Panc1 (cell line): Measurements from ENCODE around the gene VN1R5.

Experiments
- CTCF ChIP-seq: fragments of 450-650 bp; IDR thresholded peaks from 2 replicates; pipeline ENCODE4 v1.5.1; 2017; ENCODE audit warnings: mild to moderate bottlenecking
- POLR2AphosphoS5 ChIP-seq: IDR thresholded peaks from 2 replicates; pipeline ENCODE4 v1.6.1; 2012; ENCODE audit warnings: mild to moderate bottlenecking, low read depth, low read length, moderate library complexity
- REST ChIP-seq, 2 experiments: IDR thresholded peaks; 2 replicates each; pipeline ENCODE4 v1.6.1; 2011 to 2012; ENCODE audit warnings: low read depth in 2 of 2, control low read depth in 1 of 2, low read length in 1 of 2, mild to moderate bottlenecking in 1 of 2, moderate library complexity in 1 of 2; ENCODE audit not compliant: insufficient read depth in 1 of 2

- TF ChIP-seq POLR2AphosphoS5 (no peak), CTCF (no peak), REST (IDR thresholded peaks at IDR 0.05; ENCODE audit: insufficient read depth in 1 of 2, low read depth in 2 of 2, low read length in 1 of 2) (no peak)
These were observed 39.9 kb downstream of the VN1R5 start for GRCh38 chr1:247295746-247296145.
